A549 (cell line): ENCODE data around the gene EVC. TPM values are rescaled to one million over a fixed set of nuclear protein-coding genes. Genes with fewer than 3 reads are reported as not detected.
"Not testable (repeated sequence)": the region's sequence is repeated elsewhere in the genome, so short reads cannot be mapped to it uniquely, and the experiment has no call there.

Experiments
- ATAC-seq, 2 experiments: fragments of 200-7000 bp in 1 of 2; fragments of >200 bp in 1 of 2; cut with Nextera tagmentation in 1 of 2; cut with Tn5 transposase in 1 of 2; 3 replicates each; pipeline versions ENCODE4 v1.8.0 to v1.9.1; 2018 to 2020; ENCODE audit warnings: mild to moderate bottlenecking in 1 of 2, moderate library complexity in 1 of 2
- CTCF ChIA-PET: fragments of 300-600 bp; sonication (Branson Sonifier 250); formaldehyde crosslinking; extraction: SDS; loops from one replicate; lab custom pipeline; 2021; ENCODE audit warnings: antibody characterized with exemption, inconsistent platforms; lab: Yijun Ruan, JAX
- POLR2A ChIA-PET: fragments of 350-600 bp; formaldehyde crosslinking; extraction: SDS; loops from one replicate; lab custom pipeline; 2021; ENCODE audit warnings: antibody characterized with exemption, inconsistent platforms; lab: Yijun Ruan, JAX
- DNase-seq, 2 experiments: peaks; one replicate each; pipeline versions ENCODE4 v3.0.0 to v3.0.0-alpha.2; 2011 to 2016; ENCODE audit warnings: low read depth in 1 of 2, low spot score in 1 of 2
- FAIRE-seq: peaks from 2 replicates; lab custom pipeline; 2011; peaks lifted over from hg19 to GRCh38; lab: Jason Lieb, UNC
- H3K27ac ChIP-seq, 2 experiments: fragments of >200 bp; sonication (Bioruptor Twin); formaldehyde crosslinking; 3 replicates each; pipeline ENCODE4 v1.5.1; 2016 to 2017
- H3K4me1 ChIP-seq: fragments of >200 bp; sonication (Bioruptor Twin); formaldehyde crosslinking; 3 replicates; pipeline ENCODE4 v1.6.1; 2016
- H3K4me2 ChIP-seq: fragments of >200 bp; sonication (Bioruptor Twin); formaldehyde crosslinking; 3 replicates; pipeline ENCODE4 v1.6.1; 2016
- H3K4me3 ChIP-seq: fragments of >200 bp; sonication (Bioruptor Twin); formaldehyde crosslinking; 3 replicates; pipeline ENCODE4 v1.5.1; 2016
- H3K9me3 ChIP-seq: fragments of >200 bp; sonication (Bioruptor Twin); formaldehyde crosslinking; 3 replicates; pipeline ENCODE4 v1.6.1; 2016
- BHLHE40 ChIP-seq: IDR thresholded peaks from 2 replicates; pipeline ENCODE4 v1.6.1; 2012; ENCODE audit warnings: low read depth, low read length, inconsistent platforms
- CBX2 ChIP-seq: fragments of 200-600 bp; sonication (generic); IDR thresholded peaks from 2 replicates; pipeline ENCODE4 v1.6.1; 2016; ENCODE audit warnings: low read depth, mild to moderate bottlenecking, borderline replicate concordance
- CEBPB ChIP-seq, 2 experiments: fragments of >200 bp in 1 of 2; sonication (Bioruptor Twin) in 1 of 2; formaldehyde crosslinking in 1 of 2; IDR thresholded peaks; 2 replicates each; pipeline ENCODE4 v1.6.1; 2012 to 2016
- EHMT2 ChIP-seq: fragments of 200-600 bp; sonication (generic); IDR thresholded peaks from 2 replicates; pipeline ENCODE4 v1.6.1; 2016; ENCODE audit warnings: antibody characterized with exemption, low read depth, mild to moderate bottlenecking, moderate library complexity
- ESRRA ChIP-seq: fragments of 150-350 bp; IDR thresholded peaks from 2 replicates; pipeline ENCODE4 v1.6.1; 2014; ENCODE audit warnings: mild to moderate bottlenecking, low read length, borderline replicate concordance
- FOSL2 ChIP-seq, 2 experiments: fragments of 450-650 bp in 1 of 2; fragments of >200 bp in 1 of 2; sonication (Bioruptor Twin) in 1 of 2; formaldehyde crosslinking; IDR thresholded peaks; 2 replicates each; pipeline versions ENCODE4 v1.5.0 to v1.6.1; 2016 to 2020; ENCODE audit warnings: mild to moderate bottlenecking in 1 of 2, moderate library complexity in 1 of 2
- HDAC2 ChIP-seq: fragments of 200-600 bp; sonication (generic); IDR thresholded peaks from 2 replicates; pipeline ENCODE4 v1.6.1; 2016
- HOXA7 ChIP-seq: fragments of 250-450 bp; sonication (Bioruptor Pico); IDR thresholded peaks from 2 replicates; pipeline ENCODE4 v1.5.0; 2020; ENCODE audit warnings: mild to moderate bottlenecking, moderate library complexity
- NR3C1 ChIP-seq: fragments of >200 bp; sonication (Bioruptor Twin); formaldehyde crosslinking; IDR thresholded peaks from 3 replicates; pipeline ENCODE4 v1.6.1; 2017
- PHF8 ChIP-seq: fragments of 200-600 bp; sonication (generic); IDR thresholded peaks from 2 replicates; pipeline ENCODE4 v1.6.1; 2016; ENCODE audit warnings: low read depth, mild to moderate bottlenecking, antibody characterized with exemption, moderate library complexity, borderline replicate concordance
- POLR2A ChIP-seq: IDR thresholded peaks from 2 replicates; pipeline ENCODE4 v1.6.1; 2012; ENCODE audit warnings: mild to moderate bottlenecking, low read length
- RAD21 ChIP-seq, 2 experiments: fragments of >200 bp in 1 of 2; sonication (Bioruptor Twin) in 1 of 2; formaldehyde crosslinking in 1 of 2; IDR thresholded peaks in 1 of 2; conservative IDR thresholded peaks in 1 of 2; 2 replicates in 1 of 2; 3 replicates in 1 of 2; pipeline ENCODE4 v1.6.1; 2012 to 2018; ENCODE audit warnings: inconsistent platforms in 1 of 2
- RARB ChIP-seq: fragments of 250-450 bp; sonication (Bioruptor Pico); IDR thresholded peaks from 2 replicates; pipeline ENCODE4 v1.8.0; 2021; ENCODE audit warnings: mild to moderate bottlenecking, moderate library complexity
- SMC3 ChIP-seq: fragments of >200 bp; sonication (Bioruptor Twin); formaldehyde crosslinking; IDR thresholded peaks from 3 replicates; pipeline ENCODE4 v1.6.1; 2018; ENCODE audit warnings: inconsistent platforms
- TFCP2L1 ChIP-seq: fragments of 250-450 bp; sonication (Bioruptor Pico); IDR thresholded peaks from 2 replicates; pipeline ENCODE4 v1.5.0; 2021; ENCODE audit warnings: mild to moderate bottlenecking
- ZC3H11A ChIP-seq: fragments of 450-650 bp; IDR thresholded peaks from 2 replicates; pipeline ENCODE4 v1.6.1; 2014; ENCODE audit warnings: antibody characterized with exemption, mild to moderate bottlenecking
- ZFP36 ChIP-seq: fragments of 450-650 bp; IDR thresholded peaks from 2 replicates; pipeline ENCODE4 v1.6.1; 2014; ENCODE audit warnings: borderline replicate concordance; ENCODE audit not compliant: partially characterized antibody
- ZSCAN20 ChIP-seq: fragments of 250-450 bp; sonication (Bioruptor Pico); IDR thresholded peaks from 2 replicates; pipeline ENCODE4 v1.8.0; 2022; ENCODE audit warnings: mild to moderate bottlenecking, moderate library complexity
- WGBS: methylation state at CpG from one replicate; pipeline ENCODE4 v1.1.6; 2017; ENCODE audit errors: missing lambda C conversion rate; 5-methylcytosine and 5-hydroxymethylcytosine counted together
- polyA plus RNA-seq, 4 experiments: library from polyadenylated mRNA; depleted of rRNA in 3 of 4; stranded (reverse); fragments of >200 nt; fragmentation: RNase III in 1 of 4; extraction: RNeasy Plus Mini Kit Qiagen cat#74134 plus additional on column Dnase treatment in 1 of 4; gene quantifications; 2 replicates in 3 of 4; 3 replicates in 1 of 4; pipeline ENCODE4 v1.2.3, GENCODE V29; 2011 to 2017
- TF ChIP-seq, protein P1 (sequence below): IDR thresholded peaks from 2 replicates; pipeline ENCODE4 v1.6.1; 2012
- TF ChIP-seq, protein P2 (sequence below): fragments of 200-600 bp; sonication (generic); IDR thresholded peaks from 2 replicates; pipeline ENCODE4 v1.6.1; 2016; ENCODE audit warnings: antibody characterized with exemption, mild to moderate bottlenecking, moderate library complexity
- TF ChIP-seq, protein P3 (sequence below): IDR thresholded peaks from 2 replicates; pipeline ENCODE4 v1.6.1; 2012
- TF ChIP-seq, protein P4 (sequence below): IDR thresholded peaks from 2 replicates; pipeline ENCODE4 v1.6.1; 2012; ENCODE audit warnings: low read depth, borderline replicate concordance
- TF ChIP-seq, protein P5 (sequence below): fragments of 150-350 bp; IDR thresholded peaks from 2 replicates; pipeline ENCODE4 v1.6.1; 2014; ENCODE audit warnings: low read depth, mild to moderate bottlenecking, low read length

EVC gene
- polyA plus RNA-seq, 2 of the 4 experiments (the other 2 are of a cell fraction): 3.0 to 5.5 TPM

DNA sequence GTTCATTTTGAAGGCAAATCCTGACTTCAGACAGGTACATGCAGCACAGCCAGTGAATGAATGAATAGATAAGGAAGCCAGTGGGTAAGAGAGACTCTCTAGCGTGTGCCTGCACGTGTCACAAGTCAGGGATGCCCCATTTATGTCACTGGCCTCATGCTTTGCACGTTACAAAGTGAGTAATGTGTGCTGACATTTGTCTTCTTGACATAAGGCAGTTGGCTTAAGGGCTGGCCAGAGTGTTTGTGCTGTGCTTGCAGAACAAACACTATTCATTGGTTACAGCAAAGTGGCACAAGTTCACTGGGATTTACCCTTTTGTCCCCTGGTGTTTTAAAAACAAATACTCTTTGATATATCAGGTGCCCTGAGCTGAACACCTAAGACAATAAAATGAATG lies 125.9 kb downstream of the EVC start:
- no peak for TF ChIP-seq ESRRA
- no peak for TF ChIP-seq TFCP2L1 (CRISPR knock-in tag)
- no peak for TF ChIP-seq SMC3
- TF ChIP-seq, protein P1, sequence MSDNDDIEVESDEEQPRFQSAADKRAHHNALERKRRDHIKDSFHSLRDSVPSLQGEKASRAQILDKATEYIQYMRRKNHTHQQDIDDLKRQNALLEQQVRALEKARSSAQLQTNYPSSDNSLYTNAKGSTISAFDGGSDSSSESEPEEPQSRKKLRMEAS: no peak
- TF ChIP-seq FOSL2 (IDR thresholded peaks at IDR 0.05): no peak
- TF ChIP-seq FOSL2 (CRISPR knock-in tag; IDR thresholded peaks at IDR 0.05): no peak
- no peak for TF ChIP-seq CBX2
- TF ChIP-seq, protein P2, sequence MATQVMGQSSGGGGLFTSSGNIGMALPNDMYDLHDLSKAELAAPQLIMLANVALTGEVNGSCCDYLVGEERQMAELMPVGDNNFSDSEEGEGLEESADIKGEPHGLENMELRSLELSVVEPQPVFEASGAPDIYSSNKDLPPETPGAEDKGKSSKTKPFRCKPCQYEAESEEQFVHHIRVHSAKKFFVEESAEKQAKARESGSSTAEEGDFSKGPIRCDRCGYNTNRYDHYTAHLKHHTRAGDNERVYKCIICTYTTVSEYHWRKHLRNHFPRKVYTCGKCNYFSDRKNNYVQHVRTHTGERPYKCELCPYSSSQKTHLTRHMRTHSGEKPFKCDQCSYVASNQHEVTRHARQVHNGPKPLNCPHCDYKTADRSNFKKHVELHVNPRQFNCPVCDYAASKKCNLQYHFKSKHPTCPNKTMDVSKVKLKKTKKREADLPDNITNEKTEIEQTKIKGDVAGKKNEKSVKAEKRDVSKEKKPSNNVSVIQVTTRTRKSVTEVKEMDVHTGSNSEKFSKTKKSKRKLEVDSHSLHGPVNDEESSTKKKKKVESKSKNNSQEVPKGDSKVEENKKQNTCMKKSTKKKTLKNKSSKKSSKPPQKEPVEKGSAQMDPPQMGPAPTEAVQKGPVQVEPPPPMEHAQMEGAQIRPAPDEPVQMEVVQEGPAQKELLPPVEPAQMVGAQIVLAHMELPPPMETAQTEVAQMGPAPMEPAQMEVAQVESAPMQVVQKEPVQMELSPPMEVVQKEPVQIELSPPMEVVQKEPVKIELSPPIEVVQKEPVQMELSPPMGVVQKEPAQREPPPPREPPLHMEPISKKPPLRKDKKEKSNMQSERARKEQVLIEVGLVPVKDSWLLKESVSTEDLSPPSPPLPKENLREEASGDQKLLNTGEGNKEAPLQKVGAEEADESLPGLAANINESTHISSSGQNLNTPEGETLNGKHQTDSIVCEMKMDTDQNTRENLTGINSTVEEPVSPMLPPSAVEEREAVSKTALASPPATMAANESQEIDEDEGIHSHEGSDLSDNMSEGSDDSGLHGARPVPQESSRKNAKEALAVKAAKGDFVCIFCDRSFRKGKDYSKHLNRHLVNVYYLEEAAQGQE: no peak
- no peak for TF ChIP-seq RARB
- TF ChIP-seq PHF8: no peak
- TF ChIP-seq HDAC2: no peak
- no peak for TF ChIP-seq RAD21 (conservative IDR thresholded peaks at IDR 0.05 in 1 of 2, IDR thresholded peaks at IDR 0.05 in 1 of 2)
- no peak for TF ChIP-seq CEBPB (IDR thresholded peaks at IDR 0.05)
- no peak overlapping the region for H3K27ac ChIP-seq
- DNase-seq: no peak
- no peaks in the 10 kb centered on the region for H3K9me3 ChIP-seq
- WGBS: 21% methylated on average over 3 of the region's 3 CpGs
- H3K4me2 ChIP-seq: no peak overlapping the region
- no peak overlapping the region for H3K4me3 ChIP-seq
- no peaks in the 10 kb centered on the region for H3K4me1 ChIP-seq
- no peak for FAIRE-seq
- ChIA-PET POLR2A (no interaction called here), CTCF (interaction anchor here (0.6 kb wide), 1 partner anchor 791 kb away, joined by 3 read pairs; no protein-coding TSS in a partner anchor)
- ATAC-seq: no peak

DNA sequence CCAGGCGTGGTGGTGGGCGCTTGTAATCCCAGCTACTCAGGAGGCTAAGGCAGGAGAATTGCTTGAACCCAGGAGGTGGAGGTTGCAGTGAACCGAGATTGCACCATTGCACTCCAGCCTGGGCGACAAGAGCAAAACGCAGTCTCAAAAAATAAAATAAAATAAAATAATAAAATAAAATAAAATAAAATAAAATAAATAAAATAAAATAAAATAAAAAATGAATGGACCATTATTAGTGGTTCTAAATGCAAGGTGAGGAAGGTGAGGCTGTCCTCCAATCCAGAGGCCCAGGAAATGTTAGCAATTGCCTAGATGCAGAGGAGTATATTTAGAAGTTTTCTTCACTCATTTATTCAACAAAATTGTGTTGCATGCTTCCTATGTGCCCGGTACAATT lies 126.5 kb downstream of the EVC start:
- H3K9me3 ChIP-seq, ATAC-seq, H3K4me3 ChIP-seq, DNase-seq, H3K4me1 ChIP-seq, POLR2A ChIA-PET, H3K4me2 ChIP-seq, FAIRE-seq, H3K27ac ChIP-seq, CTCF ChIA-PET: not testable (repeated sequence)
- WGBS: 71% methylated on average over 6 of the region's 6 CpGs

DNA sequence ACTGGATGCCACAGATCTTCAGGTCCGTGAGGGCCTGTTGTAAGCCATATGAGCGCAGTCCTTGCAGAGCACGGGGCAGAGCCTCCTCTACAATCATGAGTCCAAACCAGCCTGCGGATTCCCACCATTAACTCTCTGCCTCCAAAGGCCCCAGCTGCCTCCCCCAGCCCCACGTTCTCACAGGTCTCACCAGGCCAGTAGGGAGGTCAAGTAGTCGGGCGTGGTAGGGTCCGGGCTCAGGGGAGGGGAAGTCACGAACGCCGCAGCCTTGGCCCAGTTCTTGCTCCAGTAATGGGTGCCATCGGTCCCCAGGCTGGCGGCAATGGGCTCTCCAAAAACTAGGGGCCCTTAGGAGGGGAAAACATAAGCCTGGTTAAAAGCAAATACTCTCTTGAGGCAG lies 128.3 kb downstream of the EVC start:
- ChIA-PET CTCF (no interaction called here), POLR2A (no interaction called here)
- H3K4me2 ChIP-seq: no peak overlapping the region
- no peaks in the 10 kb centered on the region for H3K9me3 ChIP-seq
- H3K4me3 ChIP-seq: no peak overlapping the region
- no peak for FAIRE-seq
- no peak for ATAC-seq
- H3K27ac ChIP-seq: no peak overlapping the region
- DNase-seq: no peak
- 71% methylated on average over 13 of the region's 13 CpGs for WGBS
- H3K4me1 ChIP-seq: no peaks in the 10 kb centered on the region
- TF ChIP-seq, protein P3, sequence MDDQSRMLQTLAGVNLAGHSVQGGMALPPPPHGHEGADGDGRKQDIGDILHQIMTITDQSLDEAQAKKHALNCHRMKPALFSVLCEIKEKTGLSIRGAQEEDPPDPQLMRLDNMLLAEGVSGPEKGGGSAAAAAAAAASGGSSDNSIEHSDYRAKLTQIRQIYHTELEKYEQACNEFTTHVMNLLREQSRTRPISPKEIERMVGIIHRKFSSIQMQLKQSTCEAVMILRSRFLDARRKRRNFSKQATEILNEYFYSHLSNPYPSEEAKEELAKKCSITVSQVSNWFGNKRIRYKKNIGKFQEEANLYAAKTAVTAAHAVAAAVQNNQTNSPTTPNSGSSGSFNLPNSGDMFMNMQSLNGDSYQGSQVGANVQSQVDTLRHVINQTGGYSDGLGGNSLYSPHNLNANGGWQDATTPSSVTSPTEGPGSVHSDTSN: no peak
- TF ChIP-seq, protein P4, sequence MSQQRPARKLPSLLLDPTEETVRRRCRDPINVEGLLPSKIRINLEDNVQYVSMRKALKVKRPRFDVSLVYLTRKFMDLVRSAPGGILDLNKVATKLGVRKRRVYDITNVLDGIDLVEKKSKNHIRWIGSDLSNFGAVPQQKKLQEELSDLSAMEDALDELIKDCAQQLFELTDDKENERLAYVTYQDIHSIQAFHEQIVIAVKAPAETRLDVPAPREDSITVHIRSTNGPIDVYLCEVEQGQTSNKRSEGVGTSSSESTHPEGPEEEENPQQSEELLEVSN: no peak
- no peak for TF ChIP-seq HOXA7 (CRISPR knock-in tag)
- TF ChIP-seq HDAC2: no peak
- no peak for TF ChIP-seq ZSCAN20 (CRISPR knock-in tag)
- TF ChIP-seq, protein P2: no peak
- TF ChIP-seq TFCP2L1 (CRISPR knock-in tag): no peak
- TF ChIP-seq CEBPB (IDR thresholded peaks at IDR 0.05): no peak
- TF ChIP-seq, protein P5, sequence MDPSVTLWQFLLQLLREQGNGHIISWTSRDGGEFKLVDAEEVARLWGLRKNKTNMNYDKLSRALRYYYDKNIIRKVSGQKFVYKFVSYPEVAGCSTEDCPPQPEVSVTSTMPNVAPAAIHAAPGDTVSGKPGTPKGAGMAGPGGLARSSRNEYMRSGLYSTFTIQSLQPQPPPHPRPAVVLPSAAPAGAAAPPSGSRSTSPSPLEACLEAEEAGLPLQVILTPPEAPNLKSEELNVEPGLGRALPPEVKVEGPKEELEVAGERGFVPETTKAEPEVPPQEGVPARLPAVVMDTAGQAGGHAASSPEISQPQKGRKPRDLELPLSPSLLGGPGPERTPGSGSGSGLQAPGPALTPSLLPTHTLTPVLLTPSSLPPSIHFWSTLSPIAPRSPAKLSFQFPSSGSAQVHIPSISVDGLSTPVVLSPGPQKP: no peak
- no peak for TF ChIP-seq BHLHE40
- no peak for TF ChIP-seq EHMT2
- no peak for TF ChIP-seq ZC3H11A
- no peak for TF ChIP-seq FOSL2 (IDR thresholded peaks at IDR 0.05)
- no peak for TF ChIP-seq FOSL2 (CRISPR knock-in tag; IDR thresholded peaks at IDR 0.05)
- TF ChIP-seq NR3C1: no peak
- TF ChIP-seq ZFP36: no peak
- no peak for TF ChIP-seq RARB
- TF ChIP-seq POLR2A: no peak
